Measurements from ENCODE around the gene ELMO1. TPM values are rescaled to one million over a fixed set of nuclear protein-coding genes. Genes with fewer than 3 reads are reported as not detected.

ELMO1 gene
- total RNA-seq, 8 experiments from 2014 or later: 4.2 to 121 (median 40.0) TPM

DNA sequence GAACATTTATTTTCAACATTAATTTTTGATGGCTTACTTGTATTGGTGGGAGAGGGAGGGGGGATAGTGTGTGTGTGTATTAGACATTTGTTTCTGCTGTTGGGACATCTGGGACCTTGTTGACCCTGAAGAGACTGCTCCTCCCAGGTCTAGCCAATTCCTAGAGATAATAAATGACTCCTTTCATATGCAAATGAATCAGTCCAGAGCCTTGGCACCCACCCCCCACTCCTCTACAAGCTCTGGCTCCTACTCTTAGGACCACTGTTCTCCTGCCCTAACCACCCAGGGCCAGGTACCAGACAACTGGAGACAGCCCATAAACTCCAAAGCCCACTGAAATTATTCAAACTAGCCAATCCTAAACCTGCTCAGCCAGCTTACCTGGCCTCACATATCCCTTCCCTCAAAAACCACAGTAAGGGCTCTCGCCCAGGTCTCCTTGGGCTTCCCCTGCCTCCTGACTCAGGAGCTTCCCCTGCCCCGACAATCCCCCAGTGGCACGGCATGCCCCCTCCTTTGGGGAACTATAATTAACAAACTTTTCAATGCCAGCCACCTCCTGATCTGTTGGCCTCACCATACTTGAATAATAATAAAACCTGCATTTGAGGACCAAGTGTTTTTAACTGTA is 233.3 kb downstream of the ELMO1 start:
- WGBS, 10 experiments: 17 to 100% (median 100%) methylated on average over 1 of the region's 3 CpGs; no CpG with 5 or more reads in 7 of the 10 experiments
- in situ Hi-C loops (cut with MboI; ENCODE audit: low pct_unique_long_range_greater_than_20kb in 2 of 9, low sequenced_read_pairs in 9 of 9, unreplicated experiment in 9 of 9): loop anchor here in 3 of 9 experiments (25.0 kb wide), 1 partner anchor 622 kb away; the partner anchor contains the start of gene NME8 (in 3 of the 3)
- Histone ChIP-seq H3K4me1 (replicated peaks in 1 of 2) (peaks cover 21 to 25% of the 10 kb centered on the region in 2 donors), H3K4me3 (no peak overlapping the region), H3K27ac (no peak overlapping the region)
- ATAC-seq (replicated peaks in 6 of 8): peak in 4 of 8 experiments; percentile 33 to 68 (median 50)

- Histone ChIP-seq H3K4me1 (replicated peaks in 1 of 2) (peaks cover 21 to 25% of the 10 kb centered on the region in 2 donors), H3K4me3 (no peak overlapping the region), H3K27ac (no peak overlapping the region)
- 17 to 100% (median 90%) methylated on average over 1 to 7 of the region's 8 CpGs; no CpG with 5 or more reads in 4 of the 10 experiments for WGBS, 10 experiments
- in situ Hi-C loops (cut with MboI; ENCODE audit: low pct_unique_long_range_greater_than_20kb in 2 of 9, low sequenced_read_pairs in 9 of 9, unreplicated experiment in 9 of 9): loop anchor here in 3 of 9 experiments (25.0 kb wide), 1 partner anchor 625 kb away; the partner anchor contains the start of gene NME8 (in 3 of the 3)
- no peak for ATAC-seq (replicated peaks in 6 of 8)
These were observed 236.1 kb downstream of the ELMO1 start for GRCh38 chr7:37212556-37212955.

DNA sequence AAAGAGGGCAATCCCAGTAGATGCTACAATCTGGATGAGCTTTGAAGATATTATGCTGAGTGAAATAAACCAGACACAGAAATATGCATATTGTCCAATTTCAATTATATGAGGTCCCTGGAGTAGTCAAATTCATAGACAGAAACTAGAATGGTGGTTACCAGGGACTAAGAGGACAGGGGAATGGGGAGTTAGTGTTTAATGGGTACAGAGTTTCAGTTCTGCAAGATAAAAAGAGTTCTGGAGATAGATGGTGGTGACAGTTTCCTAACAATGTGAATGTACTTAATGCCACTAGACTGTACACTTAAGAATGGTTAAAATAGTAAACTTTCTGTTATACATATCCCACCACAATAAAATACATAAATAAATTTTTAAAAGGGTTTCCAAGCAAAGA is 236.6 kb downstream of the ELMO1 start:
- H3K27ac ChIP-seq: no peak overlapping the region
- in situ Hi-C loops (cut with MboI; ENCODE audit: low pct_unique_long_range_greater_than_20kb in 2 of 9, low sequenced_read_pairs in 9 of 9, unreplicated experiment in 9 of 9): loop anchor here in 3 of 9 experiments (25.0 kb wide), 1 partner anchor 625 kb away; the partner anchor contains the start of gene NME8 (in 3 of the 3)
- no peak for ATAC-seq (replicated peaks in 6 of 8)
- no peak overlapping the region for H3K4me3 ChIP-seq
- H3K4me1 ChIP-seq (replicated peaks in 1 of 2): peaks cover 21 to 25% of the 10 kb centered on the region in 2 donors

GRCh38 chr7:37211097-37211880 is 237.4 kb downstream of the ELMO1 start:
- Histone ChIP-seq H3K4me1 (replicated peaks in 1 of 2) (peaks cover 20 to 23% of the 10 kb centered on the region in 2 donors), H3K4me3 (no peak overlapping the region), H3K27ac (no peak overlapping the region)
- in situ Hi-C loops (cut with MboI; ENCODE audit: low pct_unique_long_range_greater_than_20kb in 2 of 9, low sequenced_read_pairs in 9 of 9, unreplicated experiment in 9 of 9): loop anchor here in 3 of 9 experiments (25.0 kb wide), 1 partner anchor 626 kb away; the partner anchor contains the start of gene NME8 (in 3 of the 3)
- 6 to 91% (median 81%) methylated on average over 1 to 13 of the region's 16 CpGs for WGBS, 10 experiments
- ATAC-seq (replicated peaks in 6 of 8): peak; percentile 62 to 86 (median 76)

GRCh38 chr7:37209195-37209594 is 239.5 kb downstream of the ELMO1 start:
- Histone ChIP-seq H3K4me3 (no peak overlapping the region), H3K4me1 (replicated peaks in 1 of 2) (peaks cover 5 to 6% of the 10 kb centered on the region in 2 donors), H3K27ac (no peak overlapping the region)
- 17 to 88% (median 83%) methylated on average over 1 to 3 of the region's 3 CpGs; no CpG with 5 or more reads in 3 of the 10 experiments for WGBS, 10 experiments
- no peak for ATAC-seq (replicated peaks in 6 of 8)
- in situ Hi-C loops (cut with MboI; ENCODE audit: low pct_unique_long_range_greater_than_20kb in 2 of 9, low sequenced_read_pairs in 9 of 9, unreplicated experiment in 9 of 9): loop anchor here in 3 of 9 experiments (25.0 kb wide), 1 partner anchor 628 kb away; the partner anchor contains the start of gene NME8 (in 3 of the 3)

- in situ Hi-C loops (cut with MboI; ENCODE audit: low pct_unique_long_range_greater_than_20kb in 2 of 9, low sequenced_read_pairs in 9 of 9, unreplicated experiment in 9 of 9): loop anchor here in 3 of 9 experiments (25.0 kb wide), 1 partner anchor 629 kb away; the partner anchor contains the start of gene NME8 (in 3 of the 3)
- peaks cover 5 to 6% of the 10 kb centered on the region in 2 donors for H3K4me1 ChIP-seq (replicated peaks in 1 of 2)
- no peak overlapping the region for H3K4me3 ChIP-seq
- ATAC-seq (replicated peaks in 6 of 8): peak; percentile 63 to 89 (median 76)
- no peak overlapping the region for H3K27ac ChIP-seq
- WGBS, 10 experiments: 0 to 40% (median 13%) methylated on average over 1 to 5 of the region's 5 CpGs; no CpG with 5 or more reads in 2 of the 10 experiments
These were observed 240.1 kb downstream of the ELMO1 start for GRCh38 chr7:37208528-37208927.

DNA sequence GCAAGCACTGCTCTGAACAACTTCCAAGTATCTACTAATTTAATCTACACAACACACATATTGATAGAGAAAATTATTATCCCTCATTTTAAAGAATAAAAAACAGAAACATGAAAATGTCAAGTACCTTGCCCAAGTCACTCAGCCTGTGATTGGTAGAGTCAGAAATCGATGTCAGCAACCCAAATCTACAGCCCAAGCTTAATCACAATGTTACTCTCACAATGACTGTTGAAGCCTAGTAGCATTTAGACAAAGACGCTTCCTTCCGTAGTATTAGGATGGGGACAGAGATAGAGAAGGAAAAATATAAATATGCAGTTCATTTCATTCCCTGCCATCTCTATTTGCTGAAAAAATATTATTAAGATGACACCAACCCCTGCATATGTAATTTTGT is 242.5 kb downstream of the ELMO1 start:
- H3K27ac ChIP-seq: no peak overlapping the region
- in situ Hi-C loops (cut with MboI; ENCODE audit: low pct_unique_long_range_greater_than_20kb in 2 of 9, low sequenced_read_pairs in 9 of 9, unreplicated experiment in 9 of 9): loop anchor here in 3 of 9 experiments (25.0 kb wide), 1 partner anchor 631 kb away; the partner anchor contains the start of gene NME8 (in 3 of the 3)

GRCh38 chr7:37205451-37205850 is 243.2 kb downstream of the ELMO1 start:
- WGBS, 10 experiments: 3 to 100% (median 79%) methylated on average over 2 to 6 of the region's 6 CpGs
- Histone ChIP-seq H3K27ac (no peak overlapping the region), H3K4me1 (replicated peaks in 1 of 2) (peaks cover 0 to 3% of the 10 kb centered on the region in 2 donors), H3K4me3 (no peak overlapping the region)
- peak in 2 of 8 experiments; percentile 17 to 24 for ATAC-seq (replicated peaks in 6 of 8)
- in situ Hi-C loops (cut with MboI; ENCODE audit: low pct_unique_long_range_greater_than_20kb in 2 of 9, low sequenced_read_pairs in 9 of 9, unreplicated experiment in 9 of 9): loop anchor here in 3 of 9 experiments (25.0 kb wide), 1 partner anchor 632 kb away; the partner anchor contains the start of gene NME8 (in 3 of the 3)

More for the DNA sequence above, 242.5 kb downstream of the ELMO1 start:
- Histone ChIP-seq H3K4me1 (replicated peaks in 1 of 2) (peaks cover 5% of the 10 kb centered on the region in 2 donors), H3K4me3 (no peak overlapping the region)
- WGBS, 10 experiments: 43 to 100% (median 94%) methylated on average over 1 to 3 of the region's 3 CpGs; no CpG with 5 or more reads in 2 of the 10 experiments
- ATAC-seq (replicated peaks in 6 of 8): no peak

DNA sequence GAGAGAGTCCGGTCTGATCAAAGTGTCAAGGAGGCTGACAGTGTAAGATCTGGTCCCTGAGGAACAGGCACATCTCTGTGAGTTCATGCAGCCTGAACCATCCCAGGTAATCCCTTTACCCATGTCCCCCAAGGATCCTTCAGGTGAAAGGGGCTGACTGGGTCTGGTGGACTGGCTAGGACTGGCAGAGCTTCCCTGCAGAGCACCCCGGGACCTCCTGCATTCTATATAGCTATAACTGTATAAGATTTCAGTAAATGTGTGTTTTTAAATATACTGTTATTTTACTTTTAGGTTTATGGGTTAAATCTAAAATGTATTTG is 246.8 kb downstream of the ELMO1 start:
- ATAC-seq (replicated peaks in 6 of 8): peak in 3 of 8 experiments; percentile 9 to 25 (median 16)
- H3K4me3 ChIP-seq: no peak overlapping the region
- H3K27ac ChIP-seq: no peak overlapping the region
- WGBS, 10 experiments: 0 to 50% (median 36%) methylated on average over 1 to 2 of the region's 2 CpGs; no CpG with 5 or more reads in 5 of the 10 experiments
- in situ Hi-C loops (cut with MboI; ENCODE audit: low pct_unique_long_range_greater_than_20kb in 2 of 9, low sequenced_read_pairs in 9 of 9, unreplicated experiment in 9 of 9): loop anchor here in 3 of 9 experiments (25.0 kb wide), 1 partner anchor 635 kb away; the partner anchor contains the start of gene NME8 (in 3 of the 3)
- peaks cover 0 to 3% of the 10 kb centered on the region in 2 donors for H3K4me1 ChIP-seq (replicated peaks in 1 of 2)

GRCh38 chr7:37201003-37201875 is 247.4 kb downstream of the ELMO1 start:
- ATAC-seq (replicated peaks in 6 of 8): peak; percentile 71 to 90 (median 82)
- peaks cover 0 to 3% of the 10 kb centered on the region in 2 donors for H3K4me1 ChIP-seq (replicated peaks in 1 of 2)
- H3K4me3 ChIP-seq: no peak overlapping the region
- H3K27ac ChIP-seq: no peak overlapping the region
- 5 to 84% (median 46%) methylated on average over 1 to 6 of the region's 6 CpGs for WGBS, 10 experiments
- in situ Hi-C loops (cut with MboI; ENCODE audit: low pct_unique_long_range_greater_than_20kb in 2 of 9, low sequenced_read_pairs in 9 of 9, unreplicated experiment in 9 of 9): loop anchor here in 3 of 9 experiments (25.0 kb wide), 1 partner anchor 636 kb away; the partner anchor contains the start of gene NME8 (in 3 of the 3)

DNA sequence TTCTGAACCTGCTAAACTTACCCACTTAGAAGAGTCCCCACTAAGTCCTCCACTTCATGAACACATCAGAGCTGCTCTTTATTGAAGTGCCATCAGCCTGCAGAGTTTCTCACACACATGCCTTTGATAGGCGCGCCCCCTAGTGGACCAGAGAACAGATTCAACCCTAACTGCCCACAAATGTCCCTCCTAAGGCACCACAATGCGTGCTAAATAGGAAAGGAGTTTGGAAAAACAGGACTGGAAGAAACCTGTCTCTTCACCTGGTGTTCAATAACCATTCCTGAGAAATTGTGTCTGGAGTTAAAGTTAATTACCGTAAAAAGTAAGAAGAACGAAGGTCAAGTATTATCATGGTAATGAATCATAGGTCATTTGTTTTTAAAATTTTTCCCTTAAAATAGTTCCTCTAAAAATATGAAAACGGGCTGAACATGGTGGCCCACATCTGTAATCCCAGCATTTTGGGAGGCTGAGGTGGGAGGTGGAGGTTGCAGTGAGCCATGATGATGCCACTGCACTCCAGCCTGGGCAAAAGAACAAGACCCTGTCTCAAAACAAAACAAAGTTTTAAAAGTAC is 249.7 kb downstream of the ELMO1 start:
- 29 to 93% (median 49%) methylated on average over 2 to 6 of the region's 6 CpGs; no CpG with 5 or more reads in 1 of the 10 experiments for WGBS, 10 experiments
- ATAC-seq (replicated peaks in 6 of 8): peak; percentile 72 to 89 (median 82)
- no peak overlapping the region for H3K4me3 ChIP-seq
- in situ Hi-C loops (cut with MboI; ENCODE audit: low pct_unique_long_range_greater_than_20kb in 2 of 9, low sequenced_read_pairs in 9 of 9, unreplicated experiment in 9 of 9): loop anchor here (10.0 to 25.0 kb wide), 8 partner anchors 212 to 737 kb away; no protein-coding TSS in a partner anchor
- peaks cover 0 to 3% of the 10 kb centered on the region in 2 donors for H3K4me1 ChIP-seq (replicated peaks in 1 of 2)
- no peak overlapping the region for H3K27ac ChIP-seq

Data from motor neuron (in vitro differentiated cells).